SH-SY5Y (cell line): ENCODE results near the gene AHCTF1.

Experiments used
- GATA2 ChIP-seq: IDR thresholded peaks from 2 replicates; pipeline ENCODE4 v1.6.1; 2011; ENCODE audit warnings: mild to moderate bottlenecking, low read depth, low read length
- GATA3 ChIP-seq: IDR thresholded peaks from 2 replicates; pipeline ENCODE4 v1.6.1; 2011; ENCODE audit warnings: low read depth, mild to moderate bottlenecking, low read length, moderate library complexity

AHCTF1 gene

DNA sequence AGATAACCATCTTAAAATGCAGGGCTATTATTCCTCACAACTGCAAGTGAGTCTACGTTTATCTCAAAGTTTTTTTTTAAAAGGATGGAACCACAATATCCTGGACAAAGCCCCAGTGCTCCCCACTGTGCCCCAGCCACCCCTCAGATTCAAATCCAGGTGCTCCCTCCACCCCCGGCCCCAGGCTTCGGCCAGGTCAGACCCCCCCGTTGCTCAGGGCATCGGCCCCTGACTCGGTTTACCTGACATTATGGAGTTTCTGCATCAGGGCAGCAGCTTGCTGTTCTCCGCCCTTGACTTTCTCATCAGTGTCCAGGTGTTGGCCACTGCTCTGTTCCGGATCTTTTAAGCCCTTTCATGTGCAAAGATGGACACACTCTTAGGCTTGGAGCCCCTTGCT lies 134.6 kb downstream of the AHCTF1 start:
- TF ChIP-seq GATA3 (no peak), GATA2 (no peak)

DNA sequence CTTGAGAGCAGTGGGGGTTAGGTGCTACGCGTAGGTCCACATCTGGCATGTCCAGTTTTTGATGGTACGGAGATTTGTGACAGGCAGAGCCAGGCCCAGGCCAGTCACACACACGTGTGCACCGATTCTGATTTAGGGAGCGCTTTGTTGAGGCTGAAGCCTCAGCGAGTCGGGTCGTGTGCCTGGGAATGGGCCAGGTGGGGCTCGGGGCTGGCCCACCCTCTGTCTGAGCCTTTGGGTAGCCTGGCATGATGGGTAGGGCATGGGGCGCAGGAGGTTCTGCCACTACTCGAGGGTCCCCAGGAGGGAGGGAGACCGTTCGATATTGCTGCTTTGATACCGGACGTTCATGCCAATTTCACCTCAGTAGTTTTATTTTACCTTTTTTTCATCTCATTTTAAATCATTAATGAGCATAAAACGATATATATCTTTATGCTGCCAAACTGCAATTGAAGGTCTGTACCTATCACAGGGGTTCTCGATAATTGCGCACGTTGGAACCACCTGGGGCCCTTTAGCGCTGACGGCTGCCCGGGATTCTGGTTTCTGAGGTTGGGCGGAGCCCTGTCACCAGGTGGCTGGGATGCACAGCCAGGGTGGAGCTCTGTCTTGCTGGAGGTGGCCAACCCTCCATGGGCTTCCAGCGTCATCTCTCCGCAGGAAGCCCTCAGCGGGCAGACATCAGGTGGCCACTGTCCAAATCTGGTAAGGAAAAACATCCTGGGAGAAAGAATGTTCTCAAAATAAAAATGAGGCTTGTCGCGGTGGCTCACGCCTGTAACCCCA lies 135.6 kb downstream of the AHCTF1 start:
- no peak for TF ChIP-seq GATA3
- no peak for TF ChIP-seq GATA2

- TF ChIP-seq GATA3, result no peak
- TF ChIP-seq GATA2, result no peak
These were observed 136.7 kb downstream of the AHCTF1 start for GRCh38 chr1:246794828-246795671.

GRCh38 chr1:246794048-246794827 lies 137.5 kb downstream of the AHCTF1 start:
- no peak for TF ChIP-seq GATA2
- no peak for TF ChIP-seq GATA3

DNA sequence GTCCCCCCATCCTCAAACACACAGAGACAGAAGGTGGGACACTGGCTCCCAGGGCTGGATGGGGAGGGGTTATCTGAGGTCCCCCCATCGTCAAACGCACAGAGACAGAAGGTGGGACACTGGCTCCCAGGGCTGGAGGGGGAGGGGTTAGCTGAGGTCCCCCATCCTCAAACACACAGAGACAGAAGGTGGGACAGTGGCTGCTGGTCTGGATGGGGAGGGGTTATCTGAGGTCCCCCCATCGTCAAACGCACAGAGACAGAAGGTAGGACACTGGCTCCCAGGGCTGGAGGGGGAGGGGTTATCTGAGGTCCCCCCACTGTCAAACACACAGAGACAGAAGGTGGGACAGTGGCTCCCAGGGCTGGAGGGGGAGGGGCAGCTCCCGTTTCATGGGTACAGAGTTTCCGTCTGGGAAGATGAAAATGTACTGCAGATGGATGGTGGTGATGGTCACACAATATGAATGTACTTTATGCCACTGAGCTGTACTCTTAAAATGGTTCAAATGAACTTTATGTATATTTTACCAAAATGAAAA lies 138.3 kb downstream of the AHCTF1 start:
- no peak for TF ChIP-seq GATA3
- no peak for TF ChIP-seq GATA2

GRCh38 chr1:246792603-246793002 lies 139.1 kb downstream of the AHCTF1 start:
- TF ChIP-seq GATA3 (no peak), GATA2 (no peak)

- TF ChIP-seq GATA3, result no peak
- TF ChIP-seq GATA2, result no peak
These were observed 140.3 kb downstream of the AHCTF1 start for GRCh38 chr1:246791303-246791918.

DNA sequence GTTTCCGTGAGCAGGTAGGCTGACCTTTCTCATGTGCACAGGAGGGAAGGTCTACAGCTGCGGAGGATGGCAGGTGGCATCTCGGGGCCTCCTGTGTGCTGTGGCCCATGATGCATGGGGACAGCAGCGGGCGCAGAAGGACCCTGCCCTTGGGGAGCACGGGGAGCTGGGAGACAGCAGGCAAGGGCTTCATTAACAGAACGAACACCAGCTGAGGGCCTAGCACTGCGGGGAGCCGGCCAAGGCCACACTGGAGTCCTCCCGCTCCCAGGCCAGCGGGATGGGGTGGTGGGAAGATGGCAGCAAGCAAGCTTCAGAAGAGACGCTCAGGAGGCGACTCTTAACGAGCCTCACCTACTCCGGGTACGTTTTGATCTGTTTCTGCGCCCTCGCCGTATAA lies 140.9 kb downstream of the AHCTF1 start:
- TF ChIP-seq GATA2 (no peak), GATA3 (no peak)

DNA sequence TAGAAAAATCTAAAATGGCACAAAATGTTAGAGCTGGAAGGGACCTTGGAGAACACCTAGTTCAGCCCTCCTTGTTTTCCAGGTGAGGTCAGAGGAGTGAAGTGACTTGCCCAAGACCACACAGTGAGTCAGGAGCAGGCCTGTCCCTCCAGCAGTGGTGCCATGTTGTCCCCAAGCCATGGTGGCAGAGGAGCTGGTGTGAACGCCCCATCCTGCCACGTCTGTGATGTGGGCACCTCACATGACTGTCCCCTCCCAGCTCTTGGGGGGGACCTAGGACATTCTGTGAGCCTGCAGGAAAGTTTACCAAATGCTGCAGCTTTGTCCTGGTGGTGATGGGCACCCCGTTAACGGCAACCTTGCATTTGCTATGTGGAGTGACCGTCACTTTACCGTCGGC lies 141.4 kb downstream of the AHCTF1 start:
- TF ChIP-seq GATA3, result no peak
- no peak for TF ChIP-seq GATA2

GRCh38 chr1:246789454-246790339 lies 142.1 kb downstream of the AHCTF1 start:
- no peak for TF ChIP-seq GATA2
- TF ChIP-seq GATA3, result no peak
